OCI-LY7 (cell line): ENCODE measurements around the gene MIOX.

ENCODE experiments used
- EZH2phosphoT487 ChIP-seq: fragments of 200-600 bp; sonication (generic); IDR thresholded peaks from 2 replicates; pipeline ENCODE4 v1.6.1; 2018; ENCODE audit warnings: low read depth, borderline replicate concordance, mild to moderate bottlenecking, mixed run types, antibody characterized with exemption, low read length, moderate library complexity, mixed read lengths
- TF ChIP-seq, protein P1 (sequence below): fragments of 200-600 bp; sonication (generic); conservative IDR thresholded peaks from 2 replicates; pipeline ENCODE4 v1.5.1; 2014; ENCODE audit warnings: mild to moderate bottlenecking, antibody characterized with exemption, low read length, moderate library complexity, mixed read lengths

GRCh38 chr22:50488006-50488677 is 1.5 kb downstream of the MIOX start:
- TF ChIP-seq, protein P1, sequence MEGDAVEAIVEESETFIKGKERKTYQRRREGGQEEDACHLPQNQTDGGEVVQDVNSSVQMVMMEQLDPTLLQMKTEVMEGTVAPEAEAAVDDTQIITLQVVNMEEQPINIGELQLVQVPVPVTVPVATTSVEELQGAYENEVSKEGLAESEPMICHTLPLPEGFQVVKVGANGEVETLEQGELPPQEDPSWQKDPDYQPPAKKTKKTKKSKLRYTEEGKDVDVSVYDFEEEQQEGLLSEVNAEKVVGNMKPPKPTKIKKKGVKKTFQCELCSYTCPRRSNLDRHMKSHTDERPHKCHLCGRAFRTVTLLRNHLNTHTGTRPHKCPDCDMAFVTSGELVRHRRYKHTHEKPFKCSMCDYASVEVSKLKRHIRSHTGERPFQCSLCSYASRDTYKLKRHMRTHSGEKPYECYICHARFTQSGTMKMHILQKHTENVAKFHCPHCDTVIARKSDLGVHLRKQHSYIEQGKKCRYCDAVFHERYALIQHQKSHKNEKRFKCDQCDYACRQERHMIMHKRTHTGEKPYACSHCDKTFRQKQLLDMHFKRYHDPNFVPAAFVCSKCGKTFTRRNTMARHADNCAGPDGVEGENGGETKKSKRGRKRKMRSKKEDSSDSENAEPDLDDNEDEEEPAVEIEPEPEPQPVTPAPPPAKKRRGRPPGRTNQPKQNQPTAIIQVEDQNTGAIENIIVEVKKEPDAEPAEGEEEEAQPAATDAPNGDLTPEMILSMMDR: no peak
- no peak for TF ChIP-seq EZH2phosphoT487
